ENCODE data around the gene CCM2. TPM values are rescaled to one million over a fixed set of nuclear protein-coding genes. Genes with fewer than 3 reads are reported as not detected.

CCM2 gene
- total RNA-seq, 4 donors from 2014 or later, result 45.8 to 63.5 (median 50.4) TPM

- no peak for TF ChIP-seq CTCF (IDR thresholded peaks at IDR 0.05; ENCODE audit: low read depth)
These were observed 57.9 kb downstream of the CCM2 start for GRCh38 chr7:45057878-45058277.

DNA sequence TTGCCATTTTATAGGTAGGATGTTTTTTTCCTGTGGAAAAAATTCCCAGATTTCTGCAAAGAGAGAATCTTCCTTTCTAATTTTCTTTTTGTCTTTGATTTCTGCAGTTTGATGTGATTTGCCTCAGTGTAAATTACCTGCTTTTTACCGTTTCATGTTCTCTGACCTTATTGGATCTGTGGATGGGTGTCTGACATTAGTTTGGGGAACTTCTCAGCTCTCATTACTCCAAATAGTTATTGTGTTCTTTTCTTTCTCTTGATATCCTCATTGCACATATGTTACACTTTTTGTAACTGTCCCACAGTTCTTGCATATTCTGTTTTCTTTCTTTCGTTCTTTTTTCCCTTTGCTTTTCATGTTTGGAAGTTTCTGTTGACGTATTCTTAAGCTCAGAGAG is 60.3 kb downstream of the CCM2 start:
- TF ChIP-seq CTCF (IDR thresholded peaks at IDR 0.05; ENCODE audit: low read depth), result no peak

GRCh38 chr7:45061352-45061751 is 61.4 kb downstream of the CCM2 start:
- no peak for TF ChIP-seq CTCF (IDR thresholded peaks at IDR 0.05; ENCODE audit: low read depth)

- no peak for TF ChIP-seq CTCF (IDR thresholded peaks at IDR 0.05; ENCODE audit: low read depth)
These were observed 61.9 kb downstream of the CCM2 start for GRCh38 chr7:45061806-45062425.

DNA sequence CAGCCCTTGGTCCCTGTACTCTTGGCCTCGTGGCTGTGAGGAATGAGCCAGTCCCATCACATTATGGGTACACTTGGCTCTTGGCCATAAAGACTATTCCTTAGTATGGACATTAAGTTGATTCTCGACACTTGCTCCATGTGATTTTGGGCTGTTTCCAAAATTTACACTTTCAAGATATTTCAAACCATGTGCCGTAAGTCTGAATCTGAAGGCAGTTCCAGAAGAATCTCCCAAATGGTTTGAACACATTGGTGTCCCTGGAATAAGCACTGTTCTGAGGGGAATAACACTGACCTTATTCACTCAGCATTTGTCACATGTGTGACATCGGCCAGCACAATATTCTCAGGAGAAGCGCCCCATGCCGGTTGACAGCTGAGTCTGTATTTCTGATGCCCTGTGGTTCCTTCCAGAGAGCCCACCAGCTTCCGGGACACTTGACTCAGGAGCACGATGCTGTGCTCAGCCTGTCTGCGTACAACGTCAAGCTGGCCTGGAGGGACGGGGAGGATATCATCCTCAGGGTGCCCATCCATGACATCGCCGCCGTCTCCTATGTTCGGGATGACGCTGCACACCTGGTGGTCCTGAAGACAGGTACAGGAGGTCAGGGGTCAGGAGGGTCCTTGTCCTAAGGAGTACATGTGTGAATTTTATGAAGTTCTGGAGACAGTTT is 64.2 kb downstream of the CCM2 start:
- no peak for TF ChIP-seq CTCF (IDR thresholded peaks at IDR 0.05; ENCODE audit: low read depth)

DNA sequence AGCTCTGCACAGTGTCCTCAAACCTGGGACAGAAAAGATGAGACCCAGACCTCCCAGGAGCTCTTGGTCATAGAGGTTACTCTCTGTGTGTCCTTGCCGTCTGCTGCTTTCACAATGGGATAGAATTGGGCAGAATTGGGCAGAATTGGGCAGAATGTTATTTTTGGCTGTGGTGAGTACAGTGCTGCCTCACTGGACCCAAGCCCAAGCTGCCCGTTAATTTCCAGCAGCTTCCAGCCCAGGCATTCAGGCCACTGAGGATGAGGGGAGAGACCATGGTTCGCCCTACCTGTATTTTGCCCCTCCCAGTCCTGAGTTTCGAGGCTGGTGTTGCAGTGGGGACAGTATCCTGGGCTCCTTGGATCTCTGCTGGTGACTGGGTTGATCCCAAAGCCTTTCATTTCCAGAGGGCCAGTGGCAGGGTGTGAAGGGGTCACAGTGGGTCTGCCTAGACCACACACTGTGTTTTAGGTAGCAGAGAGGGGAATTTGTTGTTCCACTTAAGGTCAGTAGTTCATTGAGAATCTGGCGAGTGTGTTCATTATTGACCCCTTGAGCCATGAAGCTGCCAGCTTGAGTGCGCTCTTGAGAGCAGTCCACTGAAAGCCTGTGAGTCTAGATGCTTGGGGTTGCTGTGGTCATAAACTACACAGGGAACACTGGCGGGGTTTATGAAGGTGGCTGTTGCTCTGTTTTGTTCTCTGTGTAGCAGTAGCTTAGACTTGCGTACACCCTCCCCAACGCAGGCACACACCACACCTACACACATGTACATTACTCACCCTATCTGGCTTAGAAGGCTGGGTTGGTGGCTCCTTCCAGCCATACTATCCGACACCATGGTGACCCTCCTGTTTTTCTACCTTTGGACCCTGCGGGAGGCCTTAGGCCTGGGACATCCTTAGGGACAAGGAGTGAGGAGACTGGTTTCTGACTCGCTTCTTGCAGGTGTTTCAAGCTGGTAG is 65.3 kb downstream of the CCM2 start:
- TF ChIP-seq CTCF (IDR thresholded peaks at IDR 0.05; ENCODE audit: low read depth), result no peak

DNA sequence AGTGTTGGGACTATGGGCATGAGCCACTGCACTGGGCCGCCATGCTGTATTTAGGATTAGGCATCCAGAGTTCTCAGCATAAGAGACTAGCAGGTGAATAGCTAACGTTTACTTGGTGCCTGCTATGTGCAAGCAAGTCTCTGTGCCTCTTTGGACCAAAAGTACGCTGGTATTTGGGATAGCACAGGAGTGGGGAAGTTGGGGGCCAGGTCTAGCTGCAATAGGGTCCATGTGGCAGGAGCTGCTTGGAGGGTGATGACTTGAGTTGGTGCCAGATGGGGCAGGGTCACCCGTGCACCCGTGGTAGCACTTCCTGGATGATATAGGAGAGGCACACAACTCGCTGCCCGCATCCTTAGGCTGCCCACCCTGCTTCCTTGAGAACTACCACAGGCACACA is 66.4 kb downstream of the CCM2 start:
- no peak for TF ChIP-seq CTCF (IDR thresholded peaks at IDR 0.05; ENCODE audit: low read depth)

Measured in subcutaneous adipose tissue (tissue), 4 donors.